CD4-positive, alpha-beta T cell treated with Interleukin-12 subunit alpha and Interleukin-12 subunit beta, for 1 hour (primary cell): ENCODE measurements around the gene C15orf39.
A peak's percentile ranks its signal among the peaks of the same experiment; 100 is the strongest.
"Not testable (repeated sequence)": the region's sequence is repeated elsewhere in the genome, so short reads cannot be mapped to it uniquely, and the experiment has no call there.

Experiments
- DNase-seq: peaks from one replicate; pipeline ENCODE4 v3.0.0-alpha.2; 2020

The C15orf39 gene

GRCh38 chr15:75201616-75202250 is at the start of gene C15orf39:
Gene C15orf39, plus strand, starts transcription at chr15:75201882. Its CDS starts 4,167 bp downstream, at chr15:75206049.
- DNase-seq: peak; percentile 77

GRCh38 chr15:75152382-75153079 is 49.2 kb upstream of the C15orf39 start:
- DNase-seq: no peak

- DNase-seq: peak; percentile 33
Measured at GRCh38 chr15:75153087-75153486, 48.6 kb upstream of the C15orf39 start.

- DNase-seq: no peak
Measured at GRCh38 chr15:75153565-75154276, 48.0 kb upstream of the C15orf39 start.

GRCh38 chr15:75154461-75155062 is 47.1 kb upstream of the C15orf39 start:
- DNase-seq: no peak

GRCh38 chr15:75156326-75157215 is 45.1 kb upstream of the C15orf39 start:
- no peak for DNase-seq

GRCh38 chr15:75158402-75158801 is 43.3 kb upstream of the C15orf39 start:
- no peak for DNase-seq

- no peak for DNase-seq
Measured at GRCh38 chr15:75159244-75159643, 42.4 kb upstream of the C15orf39 start.

GRCh38 chr15:75161106-75161916 is 40.4 kb upstream of the C15orf39 start:
- DNase-seq: no peak

GRCh38 chr15:75161917-75162414 is 39.7 kb upstream of the C15orf39 start:
- no peak for DNase-seq

GRCh38 chr15:75163150-75163564 is 38.5 kb upstream of the C15orf39 start:
- no peak for DNase-seq

- no peak for DNase-seq
Measured at GRCh38 chr15:75164625-75165350, 36.9 kb upstream of the C15orf39 start.

- not testable (repeated sequence) for DNase-seq
Measured at GRCh38 chr15:75166489-75167063, 35.1 kb upstream of the C15orf39 start.

GRCh38 chr15:75167588-75168350 is 33.9 kb upstream of the C15orf39 start:
- DNase-seq: no peak

- DNase-seq: no peak
Measured at GRCh38 chr15:75168374-75168773, 33.3 kb upstream of the C15orf39 start.

GRCh38 chr15:75170203-75170602 is 31.5 kb upstream of the C15orf39 start:
- DNase-seq: no peak

- DNase-seq: no peak
Measured at GRCh38 chr15:75170711-75171341, 30.9 kb upstream of the C15orf39 start.

- no peak for DNase-seq
Measured at GRCh38 chr15:75171408-75171807, 30.3 kb upstream of the C15orf39 start.

- DNase-seq: no peak
Measured at GRCh38 chr15:75172284-75172820, 29.3 kb upstream of the C15orf39 start.
